Central memory CD4-positive, alpha-beta T cell (primary cell): ENCODE measurements around the gene TRPM7.

Source experiments
- DNase-seq: peaks from one replicate; pipeline ENCODE4 v3.0.0; 2022

The TRPM7 gene

DNA sequence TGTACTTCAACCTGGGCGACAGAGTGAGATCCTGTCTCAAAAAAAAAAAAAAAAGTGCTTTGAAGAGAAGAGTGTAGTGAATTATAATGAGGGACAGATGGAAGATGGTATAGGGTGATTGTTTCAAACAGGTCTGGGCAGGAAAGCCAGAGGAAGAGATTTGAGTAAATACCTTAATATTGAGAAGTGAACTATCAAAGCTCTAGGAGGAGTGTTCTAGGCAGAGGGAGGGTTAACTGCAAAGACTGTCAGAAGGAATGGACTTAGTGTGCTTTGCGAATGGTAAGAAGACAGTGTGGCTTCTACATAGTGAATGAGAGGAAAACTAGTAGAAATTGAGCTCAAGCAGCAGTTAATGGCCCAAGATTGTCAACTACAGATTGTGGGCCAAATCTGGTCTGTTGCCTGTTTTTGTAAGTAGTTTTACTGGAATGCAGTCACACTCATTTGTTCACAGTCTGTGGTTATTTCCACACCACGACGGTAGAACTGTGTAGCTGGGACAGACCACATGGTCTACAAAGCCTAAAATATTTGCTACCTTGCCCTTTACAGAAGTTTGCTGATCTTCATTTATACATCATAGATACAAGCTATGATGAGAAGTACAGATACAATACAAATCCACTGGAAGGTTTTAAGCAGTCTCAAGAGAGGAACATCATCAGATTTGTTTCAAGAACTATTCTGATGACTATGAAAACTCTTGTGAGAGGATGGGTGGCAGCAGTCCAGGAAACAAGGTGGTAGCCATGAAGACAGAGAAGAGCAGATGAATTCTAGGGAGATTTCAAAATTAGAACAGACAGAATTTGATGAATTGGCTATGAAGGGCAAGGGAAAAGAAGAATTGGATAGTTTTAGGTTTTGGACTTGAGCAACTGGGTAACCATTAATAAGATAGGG lies 123.6 kb downstream of the TRPM7 start:
- DNase-seq = no peak

DNA sequence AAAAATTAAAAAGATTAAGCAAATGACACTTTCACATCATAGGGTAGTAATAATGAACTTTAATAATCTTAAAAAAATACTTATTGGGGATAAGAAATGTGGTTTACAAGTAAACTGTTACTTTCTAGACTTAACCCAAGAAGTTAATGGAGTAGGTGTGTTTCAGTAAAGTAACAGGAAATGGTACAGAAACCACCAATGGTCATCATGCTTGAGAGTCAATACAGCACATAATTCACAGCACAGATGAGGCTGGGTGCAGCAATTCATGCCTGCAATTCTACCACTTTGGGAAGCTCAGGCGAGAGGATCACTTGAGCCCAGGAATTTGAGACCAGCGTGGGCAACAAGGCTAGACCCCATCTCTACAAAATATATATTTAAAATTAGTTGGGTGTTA lies 128.6 kb downstream of the TRPM7 start:
- DNase-seq = no peak

DNA sequence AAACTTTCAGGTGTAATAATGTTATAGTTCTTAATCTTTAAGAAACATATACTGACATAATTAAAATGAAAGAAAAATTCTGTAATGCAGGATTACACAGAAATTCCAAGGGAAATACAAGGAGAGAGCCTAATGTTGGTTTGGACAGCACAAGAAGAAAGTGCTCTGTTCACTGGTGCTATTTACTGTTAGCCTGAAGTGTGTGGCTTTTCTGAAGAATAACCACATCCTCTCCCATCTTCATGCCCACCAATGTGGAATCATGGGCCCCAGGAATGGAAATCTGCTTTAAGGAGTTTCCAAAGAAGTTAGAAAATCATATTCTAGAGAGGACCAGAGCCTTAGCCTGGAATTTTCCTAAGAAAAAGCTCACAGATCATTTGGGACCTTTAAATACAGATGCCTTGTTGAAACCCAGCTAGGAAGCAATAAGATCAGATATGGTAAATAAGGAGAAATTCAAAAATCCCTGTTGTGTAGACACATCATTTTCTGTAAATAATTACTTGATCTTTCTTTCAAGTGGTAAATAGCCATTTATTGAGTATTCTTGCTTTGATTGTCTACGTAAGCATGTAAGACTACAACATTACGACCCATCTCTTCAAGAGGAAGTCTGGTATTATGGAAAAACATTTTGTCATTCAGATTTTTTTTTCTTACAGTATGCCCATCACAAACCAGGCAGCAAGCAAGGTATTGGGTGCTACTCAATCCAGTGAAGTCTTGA lies 129.8 kb downstream of the TRPM7 start:
- DNase-seq = no peak

DNA sequence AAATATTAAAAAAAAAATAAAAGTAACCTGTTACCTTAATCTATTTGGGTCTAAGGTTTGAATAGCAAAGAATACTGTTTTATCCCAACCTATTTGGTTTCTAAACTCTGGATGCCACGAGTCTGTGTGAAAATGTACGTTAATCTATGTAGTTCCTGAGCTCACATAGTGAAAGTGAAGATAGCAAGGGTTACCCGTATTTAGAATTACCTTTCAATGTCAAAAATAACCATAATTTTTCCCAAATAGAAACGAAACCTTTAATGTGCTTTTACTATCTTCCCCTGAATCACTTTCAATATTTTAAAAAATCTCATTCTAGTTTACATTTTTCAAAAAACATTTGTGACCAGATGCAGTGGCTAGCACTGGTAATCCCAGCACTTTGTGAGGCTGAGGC lies 134.4 kb downstream of the TRPM7 start:
- no peak for DNase-seq

DNA sequence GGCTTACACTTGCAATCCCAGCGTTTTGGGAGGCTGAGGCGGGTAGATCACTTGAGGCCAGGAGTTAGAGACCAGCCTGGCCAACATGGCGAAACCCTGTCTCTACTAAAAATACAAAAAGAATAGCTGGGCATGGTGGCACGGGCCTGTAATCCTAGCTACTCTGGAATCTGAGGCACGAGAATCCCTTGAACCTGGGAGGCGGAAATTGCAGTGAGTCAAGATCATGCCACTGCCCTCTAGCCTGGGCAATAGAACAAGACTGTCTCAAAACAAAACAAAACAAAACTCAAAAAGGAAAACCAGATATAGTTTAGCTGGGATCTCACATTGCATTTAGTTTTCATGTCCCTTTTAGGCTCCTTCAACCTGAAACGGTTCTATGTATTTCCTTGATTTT lies 137.3 kb downstream of the TRPM7 start:
- no peak for DNase-seq

DNA sequence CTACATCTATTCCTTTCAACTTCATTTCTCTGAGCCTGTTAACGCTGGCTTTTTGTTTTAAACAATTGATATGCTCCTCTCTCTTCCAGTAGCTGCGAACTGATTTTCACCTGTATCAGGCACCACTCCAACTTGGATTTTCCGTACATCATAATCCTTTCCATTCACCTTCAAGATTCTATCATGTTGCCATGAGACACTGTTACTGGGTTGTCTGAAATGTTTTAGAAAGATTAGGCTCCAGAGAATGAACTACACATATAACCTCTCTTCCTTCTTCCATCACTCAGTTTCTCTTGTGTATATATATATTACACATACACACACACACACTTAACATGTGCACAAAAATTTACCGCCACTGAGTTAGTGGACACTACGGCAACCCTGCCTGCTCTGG lies 140.0 kb downstream of the TRPM7 start, which contains the start of gene USP50:
Gene USP50 (minus strand): TSS at position 101 of the 400 bp plus-strand sequence. CDS start 141 bp downstream, outside the sequence.
- no peak for DNase-seq

DNA sequence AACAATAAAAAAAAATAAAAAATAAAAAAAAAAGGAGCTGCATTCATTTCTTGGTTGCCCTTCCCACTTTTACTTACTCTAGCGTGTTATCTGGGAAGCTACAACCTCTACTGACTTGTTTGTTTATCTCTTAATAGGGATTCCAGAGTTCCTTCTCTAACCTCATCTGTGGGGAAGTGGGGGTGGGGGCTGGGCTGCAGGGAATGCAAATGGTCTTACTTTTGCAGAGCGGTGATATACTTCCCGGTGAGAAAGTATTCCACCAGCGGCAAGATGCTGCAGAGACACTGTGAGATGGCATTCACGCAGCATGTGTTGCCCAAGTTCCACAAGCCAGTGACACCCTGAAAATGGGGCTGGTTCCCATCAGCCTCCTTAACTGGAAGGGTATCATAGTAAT lies 142.2 kb downstream of the TRPM7 start:
- DNase-seq = no peak

DNA sequence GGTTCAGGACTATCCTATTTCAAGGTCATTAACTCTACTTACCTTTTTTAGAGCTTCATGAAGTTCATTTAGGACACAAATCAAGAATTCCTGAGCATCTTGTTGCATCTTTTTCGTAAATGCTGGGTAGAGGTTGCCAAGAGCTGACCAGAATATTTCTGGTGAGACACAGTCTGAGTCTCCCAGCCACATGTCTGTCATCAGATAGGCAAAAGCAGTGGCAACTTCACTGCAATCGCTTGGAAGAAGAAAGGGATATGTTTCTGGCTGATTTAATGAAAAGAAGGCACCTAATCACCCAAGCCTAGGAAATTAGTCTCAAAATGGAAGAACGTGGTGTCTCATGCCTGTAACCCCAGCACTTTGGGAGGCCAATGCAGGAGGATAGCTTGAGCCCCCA lies 143.0 kb downstream of the TRPM7 start:
- no peak for DNase-seq

DNA sequence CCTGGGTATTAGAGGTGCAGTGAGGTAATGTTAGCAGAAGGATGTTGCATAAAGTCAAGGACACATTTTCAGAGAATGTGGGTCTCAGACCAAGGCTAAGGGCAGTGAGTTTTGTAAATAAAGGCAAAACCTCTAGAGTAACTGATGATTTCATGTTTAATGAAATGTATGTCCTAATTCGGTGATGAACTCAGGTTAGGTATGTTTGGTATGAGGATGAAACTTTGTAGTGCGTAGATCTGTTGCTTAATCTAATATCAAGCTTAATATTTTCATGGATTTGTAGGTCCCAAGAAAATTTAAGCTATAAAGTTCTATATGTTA lies 143.7 kb downstream of the TRPM7 start:
- DNase-seq = no peak

DNA sequence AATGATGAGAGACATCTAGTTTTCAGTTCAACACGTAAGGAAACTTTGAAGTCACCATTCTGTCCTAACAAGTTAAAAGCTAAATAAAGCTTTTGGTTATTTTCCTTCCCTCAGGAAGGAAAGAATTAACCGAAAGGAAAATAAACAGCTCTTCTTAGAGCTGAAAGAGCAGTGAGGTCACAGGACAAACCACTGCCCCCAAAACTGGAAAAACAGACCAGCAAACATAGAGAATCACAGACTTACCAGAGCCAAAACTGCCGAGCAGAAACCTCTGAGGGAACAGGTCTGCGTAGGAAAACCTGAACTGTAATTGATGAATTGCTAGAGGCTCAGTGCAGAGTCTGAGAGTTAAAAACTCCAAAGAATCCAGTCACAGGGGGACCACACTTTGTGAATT lies 154.8 kb downstream of the TRPM7 start:
- no peak for DNase-seq

DNA sequence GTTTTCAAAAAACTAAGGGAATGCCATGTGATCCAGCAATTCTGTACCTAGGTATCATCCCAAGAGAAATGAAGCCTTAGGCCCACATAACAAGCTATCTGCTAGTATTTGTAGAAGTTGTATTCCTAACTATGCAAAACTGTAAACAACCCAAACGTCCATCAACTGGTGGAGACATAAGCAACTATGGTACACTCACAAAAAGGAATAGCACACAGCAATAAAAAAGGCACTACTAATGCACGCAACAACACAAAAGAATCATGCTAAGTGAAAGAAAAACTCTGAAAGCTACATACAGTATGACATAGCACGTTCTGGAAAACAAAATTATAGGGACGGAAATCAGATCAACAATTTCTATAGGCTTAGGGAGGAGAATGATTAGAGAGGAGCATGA lies 155.4 kb downstream of the TRPM7 start:
- no peak for DNase-seq

DNA sequence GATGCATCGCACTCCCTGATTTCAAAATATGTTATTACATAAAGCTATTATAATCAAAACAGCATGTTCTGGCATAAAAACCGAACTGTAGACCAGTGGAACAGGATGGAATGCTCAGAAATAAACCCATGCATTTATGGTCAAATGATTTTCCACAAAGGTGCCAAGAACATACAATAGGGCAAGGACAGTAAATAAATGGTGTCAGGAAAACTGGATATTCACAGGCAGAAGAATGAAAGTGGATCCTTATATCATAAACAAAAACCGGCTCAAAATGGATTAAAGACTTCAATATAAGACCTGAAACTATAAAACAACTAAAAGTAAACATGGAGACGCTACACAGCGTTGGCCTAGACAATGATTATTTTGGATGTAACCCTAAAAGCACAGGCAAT lies 162.7 kb downstream of the TRPM7 start:
- no peak for DNase-seq

DNA sequence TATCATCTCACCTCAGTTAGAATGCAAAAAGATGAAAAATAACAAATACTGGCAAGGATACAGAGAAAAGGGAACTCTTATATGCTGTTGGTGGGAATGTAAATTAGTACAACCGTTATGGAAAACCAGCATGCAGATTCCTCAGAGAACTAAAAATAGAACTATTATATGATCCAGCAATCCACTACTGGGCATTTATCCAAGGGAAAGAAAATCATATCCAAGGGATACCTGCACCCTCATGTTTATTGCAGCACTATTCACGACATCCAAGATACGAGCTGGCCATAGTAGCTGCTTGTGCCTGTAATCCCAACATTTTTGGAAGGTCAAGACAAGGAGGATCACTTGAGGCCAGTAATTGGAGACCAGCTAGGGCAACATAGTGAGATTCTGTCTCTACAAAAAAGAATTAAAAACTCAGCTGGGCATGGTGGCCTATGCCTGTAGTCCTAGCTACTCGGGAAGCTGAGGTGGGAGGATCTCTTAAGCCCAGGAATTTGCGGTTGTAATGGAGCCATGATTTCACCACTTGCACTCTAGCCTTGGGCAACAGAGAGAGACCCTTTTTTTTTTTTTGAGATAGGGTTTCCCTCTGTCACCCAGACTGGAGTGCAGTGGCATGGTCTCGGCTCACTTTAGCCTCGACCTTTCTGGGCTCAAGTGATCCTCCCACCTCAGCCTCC lies 166.7 kb downstream of the TRPM7 start:
- DNase-seq = no peak

DNA sequence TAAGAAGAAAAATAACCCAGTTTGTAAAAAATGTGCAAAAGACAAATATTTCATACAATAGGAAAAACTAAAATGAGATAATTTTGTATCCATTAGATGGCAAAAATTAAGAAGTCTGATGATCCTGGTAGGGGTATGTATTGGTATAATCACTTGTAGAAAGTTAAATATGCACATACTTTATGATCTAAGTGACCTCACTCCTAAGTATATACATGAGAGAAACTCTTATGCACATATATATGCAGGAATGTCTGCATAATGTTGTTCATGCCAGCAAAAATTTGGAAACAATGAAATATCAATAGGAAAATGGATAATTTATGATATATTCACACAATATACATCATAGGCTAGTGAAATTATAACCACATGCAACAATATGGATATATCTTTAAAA lies 173.6 kb downstream of the TRPM7 start:
- DNase-seq = no peak
